NCI-H2081 (cell line): ENCODE results near the gene GNMT.
"Not testable (repeated sequence)": the region's sequence is repeated elsewhere in the genome, so short reads cannot be mapped to it uniquely, and the experiment has no call there.

Experiments
- DNase-seq, 2 experiments: peaks; one replicate each; lab custom pipeline; 2025; lab: John Stamatoyannopoulos, UW

The GNMT gene

DNA sequence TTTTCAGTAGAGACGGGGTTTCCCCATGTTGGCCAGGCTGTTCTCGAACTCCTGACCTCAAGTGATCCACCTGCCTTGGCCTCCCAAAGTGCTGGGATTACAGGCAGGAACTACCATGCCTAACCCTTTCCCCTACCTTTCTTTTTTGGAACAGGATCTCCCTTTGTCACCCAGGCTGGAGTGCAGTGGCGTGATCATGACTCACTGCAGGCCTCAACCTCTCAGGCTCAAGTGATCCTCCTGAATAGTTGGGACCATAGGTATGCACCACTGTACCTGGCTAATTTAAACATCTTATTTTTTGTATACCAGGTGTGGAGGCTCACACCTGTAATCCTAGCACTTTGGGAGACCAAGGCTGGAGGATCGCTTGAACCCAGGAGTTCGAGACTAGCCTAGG is 19.2 kb upstream of the GNMT start:
- not testable (repeated sequence) for DNase-seq

DNA sequence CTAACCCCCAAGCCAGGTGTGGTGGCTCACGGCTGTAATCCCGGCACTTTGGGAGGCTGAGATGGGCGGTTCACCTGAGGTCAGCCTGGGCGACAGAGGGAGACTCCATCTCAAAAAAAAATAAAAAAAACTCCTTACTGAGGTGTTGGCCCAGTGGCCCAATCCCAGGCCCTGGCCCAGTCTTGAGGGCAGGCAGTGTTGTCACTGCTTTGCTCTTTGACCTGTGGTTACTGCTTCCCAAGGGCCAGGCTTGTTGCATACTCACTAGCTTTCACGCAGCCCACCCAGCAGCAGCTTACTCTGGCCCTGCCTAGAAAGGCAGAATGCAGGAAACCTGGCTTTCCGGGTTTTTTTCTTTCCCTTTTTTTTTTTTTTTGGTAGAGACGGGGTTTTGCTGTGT is 18.1 kb upstream of the GNMT start:
- DNase-seq = no peak

DNA sequence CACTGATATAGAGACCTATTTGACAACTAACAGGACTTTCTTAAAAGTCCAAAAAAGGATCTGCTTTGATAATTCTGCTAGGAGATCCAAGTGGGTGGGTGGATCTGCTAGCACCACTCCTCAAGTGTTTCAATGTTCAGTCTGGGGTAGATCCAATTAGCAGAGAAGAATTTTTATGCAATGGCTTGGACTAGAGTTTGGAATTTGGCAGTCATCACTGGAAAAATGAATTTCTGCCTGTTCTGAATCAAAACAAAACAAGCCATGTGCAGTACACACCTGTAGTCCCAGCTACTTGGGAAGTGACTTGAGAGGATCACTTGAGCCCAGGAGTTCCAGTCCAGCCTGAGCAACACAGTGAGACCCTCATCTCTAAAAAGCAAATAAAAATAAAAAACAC is 12.6 kb upstream of the GNMT start:
- DNase-seq = no peak

DNA sequence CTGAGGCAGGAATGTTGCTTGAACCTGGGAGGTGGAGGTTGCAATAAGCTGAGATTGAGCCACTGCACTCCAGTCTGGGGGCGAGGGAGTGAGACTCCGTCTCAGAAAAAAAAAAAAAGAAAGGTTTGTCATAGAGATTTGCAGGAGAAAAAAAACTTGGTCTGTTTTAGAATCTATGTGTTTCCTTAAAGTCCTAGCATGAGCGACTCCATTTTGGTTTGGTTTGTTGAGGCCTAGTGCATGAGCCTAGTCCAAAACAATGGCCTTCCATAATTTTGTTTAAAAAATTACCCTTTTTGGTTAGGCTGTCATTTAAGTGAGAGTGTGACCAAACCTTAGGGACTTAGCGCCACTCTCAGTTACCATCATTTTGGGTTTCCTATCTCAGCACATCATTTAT is 8.2 kb upstream of the GNMT start:
- DNase-seq = no peak

DNA sequence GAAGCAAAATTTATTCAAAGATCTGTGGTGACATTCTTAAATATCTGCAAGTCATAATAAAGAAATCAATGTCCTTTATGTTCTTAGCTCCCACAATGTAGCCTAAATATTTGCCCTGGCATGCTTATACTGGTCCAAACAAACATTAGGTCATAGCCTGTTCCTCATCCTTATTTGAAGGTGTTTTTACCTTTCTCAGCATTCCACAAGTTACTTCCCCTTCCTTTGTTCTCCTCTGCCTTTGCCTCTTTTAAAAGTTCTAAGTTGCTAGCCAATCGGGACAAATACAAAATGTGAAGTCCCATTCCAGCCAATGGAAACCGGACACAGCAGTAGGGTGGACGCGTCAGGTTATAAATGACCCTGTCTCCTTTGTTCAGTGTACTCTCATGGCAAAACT is 6.1 kb upstream of the GNMT start:
- DNase-seq = not testable (repeated sequence)

DNA sequence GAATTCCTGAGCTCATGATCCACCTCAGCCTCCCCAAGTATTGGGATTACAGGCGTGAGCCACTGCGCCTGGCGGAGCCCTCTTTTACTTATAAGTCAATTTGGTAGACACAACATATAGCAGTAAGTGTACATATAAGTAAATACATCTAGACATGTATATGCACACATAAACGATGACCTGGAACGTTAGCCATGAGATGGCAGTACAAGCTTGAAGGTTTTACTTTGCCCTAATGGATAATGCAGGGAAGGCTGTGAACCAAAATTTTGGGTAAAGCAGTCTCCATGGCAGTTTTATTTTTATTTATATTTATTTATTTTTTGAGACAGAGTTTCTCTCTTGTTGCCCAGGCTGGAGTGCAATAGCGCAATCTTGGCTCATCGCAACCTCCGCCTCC is 2.4 kb upstream of the GNMT start:
- DNase-seq = no peak

DNA sequence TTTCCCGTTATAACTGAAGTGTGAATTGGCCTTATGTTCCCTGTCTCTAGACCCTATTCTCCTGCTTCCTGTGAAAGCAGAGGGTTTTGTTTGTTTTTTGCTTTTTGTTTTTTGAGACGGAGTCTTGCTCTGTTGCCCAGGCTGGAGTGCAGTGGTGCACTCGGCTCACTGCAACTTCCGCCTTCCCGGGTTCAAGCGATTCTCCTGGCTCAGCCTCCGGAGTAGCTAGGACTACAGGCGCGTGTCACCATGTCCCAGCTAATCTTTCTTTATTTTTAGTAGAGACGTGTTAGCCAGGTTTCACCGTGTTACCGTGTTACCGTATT is 674 bp upstream of the GNMT start:
- DNase-seq = no peak

DNA sequence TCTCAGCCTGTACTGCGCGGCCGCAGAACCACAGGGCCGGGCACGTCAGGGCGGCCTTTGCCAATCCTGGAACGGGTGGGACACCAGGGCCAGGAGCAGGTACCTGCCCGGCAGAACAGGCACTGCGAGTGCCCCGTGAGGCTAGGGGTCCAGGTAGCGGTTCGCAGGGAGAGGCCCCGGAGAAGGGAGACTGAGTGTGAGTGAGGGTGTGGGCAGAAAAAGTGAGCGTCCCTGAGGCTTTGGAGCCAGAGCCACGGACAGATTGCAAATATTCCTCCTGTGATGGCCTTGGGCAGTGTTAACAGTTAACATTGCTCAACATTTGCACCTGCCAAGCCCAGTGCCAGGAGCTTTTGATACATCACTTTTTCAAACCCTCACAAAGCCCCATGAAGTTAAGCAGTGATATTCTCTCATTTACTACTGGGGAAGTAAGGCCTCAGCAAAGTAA is 491 bp downstream of the GNMT start:
- no peak for DNase-seq

DNA sequence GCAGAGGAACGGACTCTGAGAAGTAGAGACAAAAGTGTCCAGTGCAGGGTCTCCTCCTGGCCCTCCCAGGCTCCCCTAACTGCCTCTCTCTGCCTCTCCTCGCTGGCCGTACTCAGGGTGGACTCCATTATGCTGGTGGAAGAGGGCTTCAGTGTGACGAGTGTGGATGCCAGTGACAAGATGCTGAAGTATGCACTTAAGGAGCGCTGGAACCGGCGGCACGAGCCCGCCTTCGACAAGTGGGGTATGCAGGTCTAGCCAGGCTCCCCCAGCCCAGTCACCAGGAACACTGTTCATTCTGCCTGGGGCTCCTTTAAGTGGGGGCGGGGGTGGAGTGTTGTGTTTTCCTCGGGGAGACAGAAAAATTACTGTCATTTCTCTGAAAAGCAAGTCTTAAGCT is 1.5 kb downstream of the GNMT start:
- no peak for DNase-seq

DNA sequence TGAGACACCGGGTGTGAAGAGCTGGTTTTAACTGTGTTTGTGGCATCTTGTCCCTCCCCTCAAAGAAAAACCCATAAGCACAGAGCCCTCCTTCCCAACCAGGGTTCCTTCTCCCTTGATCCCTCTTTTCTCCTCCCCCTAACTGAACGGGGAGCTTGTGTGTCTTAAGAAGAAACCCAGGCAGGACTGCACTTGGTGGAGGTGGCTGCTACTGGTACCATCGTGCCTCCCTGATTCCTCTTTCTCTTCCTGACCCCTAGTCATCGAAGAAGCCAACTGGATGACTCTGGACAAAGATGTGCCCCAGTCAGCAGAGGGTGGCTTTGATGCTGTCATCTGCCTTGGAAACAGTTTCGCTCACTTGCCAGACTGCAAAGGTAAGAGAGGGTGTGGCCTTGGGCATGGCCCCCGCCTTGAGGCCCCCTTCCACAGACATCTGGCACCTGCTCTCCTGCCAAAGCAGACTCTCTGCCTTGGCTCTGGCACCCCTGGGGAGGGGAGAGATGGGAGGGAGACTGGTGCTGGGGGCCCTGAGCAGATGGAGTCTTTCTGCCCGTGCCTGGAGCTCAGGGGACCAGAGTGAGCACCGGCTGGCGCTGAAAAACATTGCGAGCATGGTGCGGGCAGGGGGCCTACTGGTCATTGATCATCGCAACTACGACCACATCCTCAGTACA is 2.1 kb downstream of the GNMT start:
- no peak for DNase-seq

DNA sequence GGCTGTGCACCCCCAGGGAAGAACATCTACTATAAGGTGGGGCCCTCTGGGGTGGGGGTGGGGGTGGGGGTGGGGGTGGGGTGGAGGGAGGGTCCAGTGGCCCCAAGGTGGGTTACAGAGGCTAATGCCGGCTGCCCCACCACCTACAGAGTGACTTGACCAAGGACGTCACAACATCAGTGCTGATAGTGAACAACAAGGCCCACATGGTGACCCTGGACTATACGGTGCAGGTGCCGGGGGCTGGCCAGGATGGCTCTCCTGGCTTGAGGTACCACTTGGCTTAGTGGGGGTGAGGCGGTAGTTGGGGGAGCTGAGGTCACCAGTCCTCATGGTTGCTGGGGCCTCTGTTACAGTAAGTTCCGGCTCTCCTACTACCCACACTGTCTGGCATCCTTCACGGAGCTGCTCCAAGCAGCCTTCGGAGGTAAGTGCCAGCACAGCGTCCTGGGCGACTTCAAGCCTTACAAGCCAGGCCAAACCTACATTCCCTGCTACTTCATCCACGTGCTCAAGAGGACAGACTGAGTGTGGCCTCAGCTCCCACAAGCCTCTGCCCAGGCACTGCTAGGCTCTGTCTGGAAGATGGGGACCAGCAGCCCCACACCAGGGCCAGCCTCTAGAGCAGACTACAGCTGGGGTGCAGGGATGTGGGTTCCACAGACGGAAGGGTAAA is 2.8 kb downstream of the GNMT start:
- no peak for DNase-seq

DNA sequence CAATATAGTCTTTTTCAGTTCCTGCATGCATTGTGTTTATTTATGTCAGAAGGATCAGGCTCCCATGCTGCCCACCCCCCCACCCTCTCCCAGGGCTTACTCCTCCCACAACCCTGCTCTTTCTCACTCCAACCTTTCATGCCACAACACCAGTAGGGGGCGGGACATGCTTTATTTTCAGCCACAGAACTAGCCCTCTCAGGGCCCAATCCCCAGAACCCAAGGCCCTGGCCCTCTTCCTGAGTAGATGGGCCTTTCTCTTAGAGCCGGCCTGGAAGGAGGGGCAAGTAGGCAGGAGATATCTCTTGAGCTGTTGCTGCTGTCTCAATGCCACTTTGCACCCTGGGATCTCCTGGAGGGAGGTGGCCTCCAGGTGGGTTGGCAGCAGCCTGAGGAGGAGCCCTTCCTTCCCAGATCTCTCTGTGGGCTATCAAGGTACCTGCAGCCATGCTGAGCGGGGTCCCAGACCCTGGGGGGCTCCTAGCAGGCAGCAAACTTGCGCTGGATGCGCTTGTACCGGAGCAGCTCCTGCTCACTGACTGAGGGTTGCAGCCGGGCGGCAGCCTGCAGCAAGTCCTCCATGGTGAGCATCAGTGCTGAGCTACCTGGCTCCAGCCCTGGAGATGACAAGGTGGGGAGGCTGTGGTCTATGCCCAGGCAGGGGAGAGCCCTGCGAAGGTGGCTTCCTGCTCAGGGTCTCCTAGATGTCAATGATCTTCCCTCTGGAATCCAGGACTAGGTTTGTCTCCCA is 3.5 kb downstream of the GNMT start:
- DNase-seq = peak in 1 of 2 experiments; percentile 17

DNA sequence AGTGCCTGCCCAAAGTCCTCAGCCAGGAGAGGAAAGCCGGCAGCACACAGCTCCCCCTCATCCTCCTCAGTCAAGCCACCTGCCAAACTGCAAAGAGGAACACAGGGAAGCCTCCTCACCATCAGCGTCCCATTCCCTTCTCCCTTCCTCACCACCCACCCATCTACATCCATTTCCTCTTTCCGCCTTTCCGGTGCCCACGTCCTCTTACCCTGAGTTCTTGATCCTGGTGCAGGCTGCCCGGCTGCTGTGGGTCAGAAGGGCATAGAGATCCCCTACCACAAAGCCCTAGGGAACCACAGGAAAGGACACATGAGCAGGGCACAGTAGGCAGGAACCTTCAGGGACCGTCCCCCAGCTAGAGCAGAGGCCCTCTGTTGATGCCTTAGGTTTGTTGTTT is 6.0 kb downstream of the GNMT start:
- DNase-seq = no peak

DNA sequence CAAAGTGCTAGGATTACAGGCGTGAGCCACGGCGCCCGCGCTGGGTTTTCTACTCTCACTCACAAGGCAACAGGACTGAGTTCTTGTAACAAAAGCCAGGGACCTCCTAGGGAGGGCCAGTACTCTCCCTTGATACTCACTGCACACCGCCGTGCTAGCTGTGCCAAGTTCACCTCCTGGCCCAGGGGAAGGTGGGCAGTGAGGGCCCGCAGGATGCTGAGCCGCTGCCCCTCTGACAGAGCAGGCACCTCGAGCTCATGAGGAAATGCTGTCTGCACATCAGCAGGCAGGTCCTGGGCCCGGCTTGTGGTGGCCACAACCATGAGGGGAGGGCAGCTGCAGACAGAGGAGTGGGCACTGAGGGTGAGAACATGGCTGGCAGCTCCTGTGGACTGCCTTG is 6.7 kb downstream of the GNMT start:
- DNase-seq = no peak

DNA sequence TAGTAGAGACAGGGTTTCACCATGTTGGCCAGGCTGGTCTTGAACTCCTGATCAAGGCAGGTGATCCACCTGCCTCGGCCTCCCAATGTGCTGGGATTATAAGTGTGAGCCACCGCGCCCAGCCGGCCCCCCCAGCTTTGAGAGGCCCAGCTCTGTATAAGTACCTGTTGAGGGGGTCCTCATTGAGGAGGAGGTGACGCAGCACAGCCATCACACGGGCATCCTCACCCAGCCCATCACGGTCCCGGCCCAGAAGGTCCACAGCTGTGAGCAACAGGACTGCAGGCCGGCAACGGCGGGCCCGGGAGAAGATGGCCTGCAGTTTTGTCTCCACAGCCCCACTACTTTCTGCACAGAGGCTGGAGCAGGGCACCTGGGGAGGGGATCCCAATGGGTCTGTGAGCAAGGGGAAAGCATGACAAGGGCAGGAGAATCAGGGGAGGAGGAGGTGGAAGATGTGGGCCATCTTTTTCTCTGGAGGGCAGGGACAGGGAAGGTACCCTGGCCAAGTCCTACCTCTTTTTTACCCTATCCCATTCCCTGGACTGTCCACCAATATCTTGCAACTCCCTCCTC is 7.7 kb downstream of the GNMT start:
- no peak for DNase-seq

DNA sequence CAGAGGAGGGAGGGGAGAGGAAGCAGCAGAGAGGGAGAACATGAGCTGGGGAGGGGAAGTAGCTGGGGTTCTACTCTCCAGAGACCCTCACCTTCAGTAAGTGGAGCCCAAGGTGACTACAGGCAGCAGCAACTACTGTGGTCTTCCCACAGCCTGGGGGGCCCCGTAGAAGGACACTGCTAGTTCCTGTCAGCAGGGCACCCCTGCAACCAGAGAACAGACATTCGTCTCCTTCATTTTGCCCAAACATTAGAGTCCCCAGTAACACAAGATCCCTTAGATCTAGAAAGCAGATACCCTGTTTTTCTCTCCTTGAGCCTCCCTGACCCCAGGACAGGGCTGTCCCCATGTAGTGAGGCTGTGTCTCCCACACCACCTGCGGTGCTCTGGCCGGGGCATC is 8.2 kb downstream of the GNMT start:
- DNase-seq = no peak

DNA sequence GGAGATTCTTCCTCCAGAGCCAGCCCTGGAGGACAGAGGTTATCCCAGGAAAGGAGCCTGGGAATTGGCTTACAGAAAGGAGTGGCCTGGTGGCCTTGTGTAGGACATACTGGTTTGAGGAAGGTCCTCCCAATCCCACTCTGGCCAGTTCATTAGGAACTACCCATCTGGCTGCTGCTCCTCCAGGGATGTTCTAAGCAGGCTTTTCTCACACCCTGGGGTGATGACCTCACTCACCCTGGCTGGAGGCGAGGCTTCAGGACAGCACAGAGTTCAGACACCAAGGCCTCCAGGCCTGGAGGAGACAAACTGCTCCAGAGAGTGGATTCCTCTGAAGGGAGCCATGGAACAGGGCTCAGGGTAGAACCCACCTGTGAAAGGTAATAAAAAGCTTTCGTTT is 8.9 kb downstream of the GNMT start:
- no peak for DNase-seq

DNA sequence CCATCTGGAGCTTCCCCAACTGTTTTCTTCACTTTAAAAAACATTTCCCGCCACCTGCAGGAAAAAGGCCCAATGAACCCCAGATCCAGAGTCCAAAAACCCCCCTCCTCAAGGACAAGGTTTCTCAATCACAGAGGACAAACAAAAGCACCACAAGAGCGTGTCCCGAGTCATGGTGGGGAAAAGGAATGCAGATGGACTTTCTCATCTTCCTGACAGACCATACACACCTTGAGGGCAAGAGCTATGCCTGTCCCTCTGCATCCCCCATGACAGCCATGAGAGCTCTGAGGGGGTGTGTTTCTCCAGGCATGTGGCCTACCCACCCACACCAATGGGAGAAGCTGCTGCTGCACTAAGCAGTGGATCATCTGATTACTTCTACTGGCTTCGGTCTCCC is 9.4 kb downstream of the GNMT start:
- DNase-seq = no peak

DNA sequence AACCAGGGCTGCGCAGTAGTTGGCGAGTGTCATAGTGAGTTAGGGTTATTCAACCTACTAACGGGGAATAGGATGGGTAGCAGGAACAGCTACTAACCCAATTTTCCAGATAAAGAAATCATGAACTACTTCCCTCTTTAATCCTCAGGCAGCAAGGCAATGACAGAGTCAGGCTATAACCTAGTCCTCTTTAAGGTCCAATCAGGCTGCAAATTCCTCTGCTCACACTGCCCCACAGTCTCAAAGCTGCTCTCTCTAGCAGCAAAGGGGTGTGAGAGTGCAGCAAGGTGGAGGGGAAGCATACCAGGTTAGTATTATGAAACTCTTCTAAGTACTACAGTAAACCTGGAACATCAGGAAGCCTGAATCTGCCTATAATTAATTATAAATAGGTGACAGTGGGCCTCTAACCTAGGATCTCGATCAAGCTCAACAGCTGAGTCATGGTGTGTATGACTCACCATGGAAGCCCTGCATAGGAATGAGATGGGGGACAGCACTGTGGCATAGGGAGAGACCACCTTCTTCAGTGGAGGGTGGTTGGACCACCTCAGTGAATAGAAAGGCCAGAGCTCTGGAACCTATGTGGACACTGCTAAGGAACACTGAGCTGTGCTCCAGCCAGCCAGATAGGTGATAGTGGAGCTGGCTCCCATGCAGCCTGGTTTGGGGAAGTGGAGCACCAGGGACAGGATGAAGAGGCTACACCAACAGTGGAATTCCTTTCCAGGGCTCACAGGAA is 10.5 kb downstream of the GNMT start:
- no peak for DNase-seq

DNA sequence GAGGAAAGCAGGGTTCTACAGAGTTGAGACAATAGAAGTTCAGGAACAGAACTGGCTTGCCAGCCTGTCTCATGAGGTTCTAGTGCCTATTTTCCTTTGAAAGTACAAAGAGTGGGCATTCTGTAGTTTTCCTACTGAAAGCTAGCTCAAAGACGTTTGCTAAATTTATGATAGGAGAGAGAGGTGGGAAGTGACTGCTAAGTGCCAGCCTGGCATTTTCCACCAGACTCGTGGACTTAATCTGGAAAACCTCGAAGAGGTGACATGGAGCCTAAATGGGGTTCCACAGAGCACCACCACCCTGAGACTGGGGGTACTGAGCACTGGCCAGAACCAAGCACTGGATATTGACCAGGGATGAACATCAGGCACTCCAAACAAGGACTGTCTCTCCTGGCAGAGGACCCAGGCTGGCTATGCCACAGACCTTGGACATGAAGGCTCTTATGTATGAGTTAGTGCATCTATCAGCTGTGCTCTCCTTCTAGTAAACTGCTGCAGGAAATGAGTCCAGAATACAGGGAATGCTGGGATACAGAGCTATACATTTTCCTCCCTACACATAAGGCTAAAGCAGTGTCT is 11.3 kb downstream of the GNMT start:
- no peak for DNase-seq

DNA sequence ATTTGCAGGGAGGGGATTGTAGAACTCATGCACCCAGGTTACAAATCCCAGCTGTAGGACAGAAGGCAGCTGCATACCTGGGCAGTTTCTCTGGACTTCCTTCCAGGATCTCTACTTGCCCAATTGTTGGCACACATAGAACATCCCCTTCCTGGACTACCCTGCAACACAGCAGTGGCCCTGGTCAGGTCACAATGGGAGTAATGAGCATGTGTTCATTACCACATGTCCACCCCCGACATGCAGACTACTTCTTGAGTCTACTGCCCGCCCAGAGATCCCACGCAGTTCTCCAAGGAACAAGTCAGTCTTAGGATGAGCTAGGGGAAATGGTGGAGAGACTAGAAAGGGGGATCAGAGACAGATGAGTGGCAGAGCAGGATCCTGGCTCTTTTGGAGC is 13.4 kb downstream of the GNMT start:
- DNase-seq = no peak

DNA sequence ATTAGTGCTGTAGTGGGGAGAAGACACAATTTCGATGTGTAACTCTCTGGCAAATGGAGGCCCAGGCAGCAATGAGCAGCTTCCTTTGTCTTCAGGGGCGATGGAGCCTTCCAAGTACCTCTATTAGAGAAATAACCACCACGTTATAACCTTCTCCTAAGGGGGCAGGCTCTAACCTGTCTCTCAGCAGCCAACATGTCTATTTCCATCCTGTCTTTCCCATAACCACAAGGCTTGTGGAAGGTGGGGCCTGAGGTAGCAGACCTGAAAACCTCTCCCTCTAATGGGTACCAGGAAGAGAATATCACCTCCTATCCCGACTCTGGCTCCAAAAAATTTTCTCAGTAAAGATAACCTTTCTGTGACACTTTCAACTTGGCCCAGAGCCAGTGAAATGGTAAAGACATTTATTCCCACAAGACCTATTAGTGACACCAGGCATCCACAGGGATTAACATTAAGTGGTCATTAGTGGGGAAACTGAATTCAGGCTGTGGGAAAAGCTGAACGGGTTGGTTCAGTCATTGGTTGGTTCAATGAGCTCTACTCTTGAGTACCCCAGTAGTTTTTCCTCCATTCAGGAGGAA is 14.5 kb downstream of the GNMT start:
- DNase-seq = no peak
